Fibroblast of lung (primary cell): ENCODE results near the gene DQX1. TPM values are rescaled to one million over a fixed set of nuclear protein-coding genes. Genes with fewer than 3 reads are reported as not detected.

ENCODE experiments used
- DNase-seq, 2 donors: peaks; one replicate each; pipeline versions ENCODE4 v3.0.0 to v3.0.0-alpha.2; 2010; ENCODE audit warnings: low read depth in 2 of 2
- H2AFZ ChIP-seq: 2 replicates; pipeline ENCODE4 v1.5.1; 2012; ENCODE audit warnings: low read length, control low read depth, inconsistent platforms
- H3K27ac ChIP-seq: 2 replicates; pipeline ENCODE4 v1.5.1; 2011; ENCODE audit warnings: low read length, control low read depth; ENCODE audit not compliant: insufficient read depth
- H3K27me3 ChIP-seq: 2 replicates; pipeline ENCODE4 v1.5.1; 2011; ENCODE audit warnings: mild to moderate bottlenecking, low read length; ENCODE audit not compliant: control insufficient read depth, insufficient read depth
- H3K36me3 ChIP-seq: 2 replicates; pipeline ENCODE4 v1.5.1; 2011; ENCODE audit warnings: low read length; ENCODE audit not compliant: control insufficient read depth, insufficient read depth
- H3K4me1 ChIP-seq: 2 replicates; pipeline ENCODE4 v1.5.1; 2011; ENCODE audit warnings: low read length; ENCODE audit not compliant: control insufficient read depth, insufficient read depth; ENCODE audit errors: extremely low read depth
- H3K4me2 ChIP-seq: 2 replicates; pipeline ENCODE4 v1.5.1; 2011; ENCODE audit warnings: low read length, control low read depth; ENCODE audit not compliant: insufficient read depth; ENCODE audit errors: extremely low read depth
- H3K4me3 ChIP-seq, 4 experiments: fragments of 200-600 bp in 1 of 4; sonication (generic) in 1 of 4; replicated peaks in 1 of 4; 2 replicates each; pipeline ENCODE4 v1.5.1; 2011 to 2016; ENCODE audit warnings: low read length in 4 of 4, low read depth in 3 of 4, mild to moderate bottlenecking in 3 of 4, control low read depth in 2 of 4, inconsistent platforms in 1 of 4, mixed read lengths in 1 of 4; ENCODE audit not compliant: insufficient read depth in 1 of 4; ENCODE audit errors: control extremely low read depth in 1 of 4
- H3K79me2 ChIP-seq: 2 replicates; pipeline ENCODE4 v1.5.1; 2012; ENCODE audit warnings: mild to moderate bottlenecking, low read length, inconsistent platforms; ENCODE audit not compliant: control insufficient read depth, insufficient read depth
- H3K9ac ChIP-seq: 2 replicates; pipeline ENCODE4 v1.5.1; 2011; ENCODE audit warnings: mild to moderate bottlenecking, low read length, control low read depth; ENCODE audit not compliant: insufficient read depth
- H3K9me3 ChIP-seq: 2 replicates; pipeline ENCODE4 v1.5.1; 2012; ENCODE audit warnings: low read depth, low read length; ENCODE audit not compliant: control insufficient read depth, insufficient read depth
- H4K20me1 ChIP-seq: 2 replicates; pipeline ENCODE4 v1.5.1; 2011; ENCODE audit warnings: low read length; ENCODE audit not compliant: control insufficient read depth, insufficient read depth; ENCODE audit errors: extremely low read depth
- CTCF ChIP-seq, 2 donors: IDR thresholded peaks in 1 of 2; conservative IDR thresholded peaks in 1 of 2; 1 replicate in 1 of 2; 2 replicates in 1 of 2; pipeline ENCODE4 v1.5.1; 2011 to 2012; ENCODE audit warnings: low read length in 2 of 2, control low read depth in 1 of 2, inconsistent platforms in 1 of 2, low read depth in 1 of 2, mild to moderate bottlenecking in 1 of 2
- EZH2 ChIP-seq: IDR thresholded peaks from 2 replicates; pipeline ENCODE4 v1.5.1; 2012; ENCODE audit warnings: low read length, control low read depth, mild to moderate bottlenecking; ENCODE audit errors: missing control alignments
- polyA plus RNA-seq, 2 donors: library from polyadenylated mRNA; depleted of rRNA in 1 of 2; stranded (reverse) in 1 of 2; unstranded in 1 of 2; fragments of >200 nt; gene quantifications; 2 replicates each; pipeline ENCODE4 v1.2.1, GENCODE V29; 2011 to 2012; ENCODE audit warnings: missing spikeins in 1 of 2
- total RNA-seq: library from RNA; depleted of rRNA; stranded (reverse); fragments of >200 nt; gene quantifications from 2 replicates; pipeline ENCODE4 v1.2.1, GENCODE V29; 2014

DQX1 gene
- total and polyA plus RNA-seq, 2 donors (not counting 1 experiment from before 2014, with no cell fraction given): not detected

GRCh38 chr2:74493546-74493945 is 32.5 kb downstream of the DQX1 start:
- DNase-seq: no peak
- Histone ChIP-seq H3K9ac (no peak overlapping the region), H3K4me3 (no peak overlapping the region), H3K79me2 (no peaks in the 10 kb centered on the region), H4K20me1 (no peaks in the 10 kb centered on the region), H3K27me3 (no peaks in the 10 kb centered on the region), H3K4me1 (peaks cover 2% of the 10 kb centered on the region), H3K9me3 (no peaks in the 10 kb centered on the region), H3K27ac (no peak overlapping the region), H2AFZ (no peak overlapping the region), H3K36me3 (peaks cover 18% of the 10 kb centered on the region), H3K4me2 (no peak overlapping the region)
- TF ChIP-seq EZH2 (no peak), CTCF (conservative IDR thresholded peaks at IDR 0.05 in 1 of 2, IDR thresholded peaks at IDR 0.05 in 1 of 2; ENCODE audit: low read depth in 1 of 2, low read length in 2 of 2) (no peak)

- Histone ChIP-seq H3K36me3 (peaks cover 18% of the 10 kb centered on the region), H3K4me2 (no peak overlapping the region), H4K20me1 (no peaks in the 10 kb centered on the region), H3K27ac (no peak overlapping the region), H3K27me3 (no peaks in the 10 kb centered on the region), H3K9ac (no peak overlapping the region), H3K9me3 (no peaks in the 10 kb centered on the region), H3K4me3 (no peak overlapping the region), H2AFZ (no peak overlapping the region), H3K79me2 (no peaks in the 10 kb centered on the region), H3K4me1 (peaks cover 3% of the 10 kb centered on the region)
- DNase-seq: no peak
- no peak for TF ChIP-seq EZH2
- no peak for TF ChIP-seq CTCF (conservative IDR thresholded peaks at IDR 0.05 in 1 of 2, IDR thresholded peaks at IDR 0.05 in 1 of 2; ENCODE audit: low read depth in 1 of 2, low read length in 2 of 2)
Observed at GRCh38 chr2:74491648-74492544, 34.1 kb downstream of the DQX1 start.

- H3K4me1 ChIP-seq: peaks cover 3% of the 10 kb centered on the region
- H3K79me2 ChIP-seq: no peaks in the 10 kb centered on the region
- no peak overlapping the region for H2AFZ ChIP-seq
- H4K20me1 ChIP-seq: no peaks in the 10 kb centered on the region
- DNase-seq: no peak
- H3K9me3 ChIP-seq: no peaks in the 10 kb centered on the region
- H3K36me3 ChIP-seq: peaks cover 20% of the 10 kb centered on the region
- no peak overlapping the region for H3K4me3 ChIP-seq
- H3K27me3 ChIP-seq: no peaks in the 10 kb centered on the region
- H3K4me2 ChIP-seq: no peak overlapping the region
- TF ChIP-seq EZH2 (no peak), CTCF (conservative IDR thresholded peaks at IDR 0.05 in 1 of 2, IDR thresholded peaks at IDR 0.05 in 1 of 2; ENCODE audit: low read depth in 1 of 2, low read length in 2 of 2) (no peak)
- H3K9ac ChIP-seq: no peak overlapping the region
- no peak overlapping the region for H3K27ac ChIP-seq
Observed at GRCh38 chr2:74489906-74490305, 36.1 kb downstream of the DQX1 start.
